Activated CD4-positive, alpha-beta T cell treated with anti-CD3 and anti-CD28 coated beads, Interleukin-2, amount 10 ng/mL, durations not matched to agents 7 days and 5 days (primary cell): ENCODE measurements around the gene EYS. TPM values are rescaled to one million over a fixed set of nuclear protein-coding genes. Genes with fewer than 3 reads are reported as not detected.

Experiments
- CTCF ChIA-PET: fragments of 350-600 bp; sonication (Branson Sonifier 250); formaldehyde crosslinking; loops from one replicate; lab custom pipeline; 2021; ENCODE audit warnings: antibody characterized with exemption; lab: Charles Lee
- POLR2A ChIA-PET: fragments of 350-600 bp; sonication (Branson Sonifier 250); formaldehyde crosslinking; loops from one replicate; lab custom pipeline; 2021; ENCODE audit warnings: antibody characterized with exemption; lab: Charles Lee
- DNase-seq: peaks from one replicate; pipeline ENCODE4 v3.0.0-alpha.2; 2020
- H3K27ac Mint-ChIP-seq: one replicate; pipeline ENCODE4 v1.8.0; 2021; ENCODE audit warnings: mild to moderate bottlenecking, moderate library complexity, mixed read lengths
- H3K27me3 Mint-ChIP-seq: one replicate; pipeline ENCODE4 v1.8.0; 2021; ENCODE audit warnings: mixed read lengths
- H3K36me3 Mint-ChIP-seq: one replicate; pipeline ENCODE4 v1.8.0; 2021; ENCODE audit warnings: low read depth, mixed read lengths
- H3K4me1 Mint-ChIP-seq: one replicate; pipeline ENCODE4 v1.8.0; 2021; ENCODE audit warnings: mixed read lengths
- H3K4me3 Mint-ChIP-seq: one replicate; pipeline ENCODE4 v1.8.0; 2021; ENCODE audit warnings: mild to moderate bottlenecking, moderate library complexity, mixed read lengths
- H3K9me3 Mint-ChIP-seq: one replicate; pipeline ENCODE4 v1.8.0; 2021; ENCODE audit warnings: mixed read lengths
- total RNA-seq, 2 experiments: library from RNA; stranded (reverse); gene quantifications; one replicate each; pipeline ENCODE4 v1.2.3, GENCODE V29; 2021

Gene EYS
- total RNA-seq, 2 experiments from 2014 or later = not detected

GRCh38 chr6:64723327-64724058 lies 983.5 kb downstream of the EYS start:
- no peak overlapping the region for H3K27ac Mint-ChIP-seq
- POLR2A ChIA-PET = no interaction called here
- DNase-seq = no peak
- peaks cover 2% of the 10 kb centered on the region for H3K9me3 Mint-ChIP-seq
- H3K27me3 Mint-ChIP-seq = no peaks in the 10 kb centered on the region
- CTCF ChIA-PET = no interaction called here
- H3K4me3 Mint-ChIP-seq = no peak overlapping the region
- H3K4me1 Mint-ChIP-seq = no peaks in the 10 kb centered on the region
- no peaks in the 10 kb centered on the region for H3K36me3 Mint-ChIP-seq

GRCh38 chr6:64721865-64722264 lies 985.2 kb downstream of the EYS start:
- ChIA-PET CTCF (no interaction called here), POLR2A (no interaction called here)
- H3K27me3 Mint-ChIP-seq = no peaks in the 10 kb centered on the region
- no peak overlapping the region for H3K4me3 Mint-ChIP-seq
- no peak for DNase-seq
- H3K27ac Mint-ChIP-seq = no peak overlapping the region
- no peaks in the 10 kb centered on the region for H3K36me3 Mint-ChIP-seq
- peaks cover 2% of the 10 kb centered on the region for H3K9me3 Mint-ChIP-seq
- no peaks in the 10 kb centered on the region for H3K4me1 Mint-ChIP-seq

GRCh38 chr6:64717281-64717680 lies 989.7 kb downstream of the EYS start:
- Mint-ChIP-seq H3K4me3 (no peak overlapping the region), H3K27ac (no peak overlapping the region), H3K4me1 (no peaks in the 10 kb centered on the region), H3K9me3 (peaks cover 7% of the 10 kb centered on the region), H3K27me3 (no peaks in the 10 kb centered on the region), H3K36me3 (no peaks in the 10 kb centered on the region)
- ChIA-PET CTCF (no interaction called here), POLR2A (no interaction called here)
- DNase-seq = no peak

- ChIA-PET POLR2A (no interaction called here), CTCF (no interaction called here)
- Mint-ChIP-seq H3K4me3 (no peak overlapping the region), H3K27ac (no peak overlapping the region), H3K36me3 (no peaks in the 10 kb centered on the region), H3K9me3 (peaks cover 10% of the 10 kb centered on the region), H3K4me1 (no peaks in the 10 kb centered on the region), H3K27me3 (no peaks in the 10 kb centered on the region)
- no peak for DNase-seq
These were observed 991.4 kb downstream of the EYS start for GRCh38 chr6:64715624-64716023.

GRCh38 chr6:64714073-64714472 lies 993.0 kb downstream of the EYS start:
- CTCF ChIA-PET = no interaction called here
- no peaks in the 10 kb centered on the region for H3K36me3 Mint-ChIP-seq
- peaks cover 8% of the 10 kb centered on the region for H3K9me3 Mint-ChIP-seq
- no peak overlapping the region for H3K4me3 Mint-ChIP-seq
- no peak overlapping the region for H3K27ac Mint-ChIP-seq
- H3K4me1 Mint-ChIP-seq = no peaks in the 10 kb centered on the region
- no peak for DNase-seq
- H3K27me3 Mint-ChIP-seq = no peaks in the 10 kb centered on the region
- POLR2A ChIA-PET = no interaction called here

GRCh38 chr6:64713175-64713574 lies 993.9 kb downstream of the EYS start:
- no peak overlapping the region for H3K27ac Mint-ChIP-seq
- H3K27me3 Mint-ChIP-seq = no peaks in the 10 kb centered on the region
- ChIA-PET POLR2A (no interaction called here), CTCF (no interaction called here)
- H3K4me3 Mint-ChIP-seq = no peak overlapping the region
- H3K36me3 Mint-ChIP-seq = no peaks in the 10 kb centered on the region
- peaks cover 8% of the 10 kb centered on the region for H3K9me3 Mint-ChIP-seq
- no peaks in the 10 kb centered on the region for H3K4me1 Mint-ChIP-seq
- DNase-seq = no peak

GRCh38 chr6:64712606-64713005 lies 994.4 kb downstream of the EYS start:
- Mint-ChIP-seq H3K4me1 (no peaks in the 10 kb centered on the region), H3K27ac (no peak overlapping the region), H3K9me3 (peaks cover 8% of the 10 kb centered on the region), H3K4me3 (no peak overlapping the region), H3K27me3 (no peaks in the 10 kb centered on the region), H3K36me3 (no peaks in the 10 kb centered on the region)
- no peak for DNase-seq
- ChIA-PET CTCF (no interaction called here), POLR2A (no interaction called here)

GRCh38 chr6:64703922-64704321 lies 1003.1 kb downstream of the EYS start:
- Mint-ChIP-seq H3K4me3 (no peak overlapping the region), H3K4me1 (no peaks in the 10 kb centered on the region)
- CTCF ChIA-PET = no interaction called here

GRCh38 chr6:64696053-64696452 lies 1011.0 kb downstream of the EYS start:
- DNase-seq = no peak
- Mint-ChIP-seq H3K36me3 (no peaks in the 10 kb centered on the region), H3K9me3 (peaks cover 17% of the 10 kb centered on the region), H3K27me3 (no peaks in the 10 kb centered on the region), H3K4me1 (no peaks in the 10 kb centered on the region), H3K4me3 (no peak overlapping the region), H3K27ac (no peak overlapping the region)
- CTCF ChIA-PET = no interaction called here
- POLR2A ChIA-PET = no interaction called here

More at GRCh38 chr6:64703922-64704321, 1003.1 kb downstream of the EYS start:
- H3K9me3 Mint-ChIP-seq = peaks cover 10% of the 10 kb centered on the region
- POLR2A ChIA-PET = no interaction called here
- no peak for DNase-seq
- no peak overlapping the region for H3K27ac Mint-ChIP-seq
- H3K27me3 Mint-ChIP-seq = no peaks in the 10 kb centered on the region
- no peaks in the 10 kb centered on the region for H3K36me3 Mint-ChIP-seq

- H3K4me3 Mint-ChIP-seq = no peak overlapping the region
- no peaks in the 10 kb centered on the region for H3K36me3 Mint-ChIP-seq
- ChIA-PET CTCF (no interaction called here), POLR2A (no interaction called here)
- no peak for DNase-seq
- H3K9me3 Mint-ChIP-seq = peaks cover 21% of the 10 kb centered on the region
- H3K4me1 Mint-ChIP-seq = no peaks in the 10 kb centered on the region
- H3K27me3 Mint-ChIP-seq = no peaks in the 10 kb centered on the region
- no peak overlapping the region for H3K27ac Mint-ChIP-seq
These were observed 1012.7 kb downstream of the EYS start for GRCh38 chr6:64694356-64694755.

- H3K27ac Mint-ChIP-seq = no peak overlapping the region
- DNase-seq = no peak
- H3K4me1 Mint-ChIP-seq = no peaks in the 10 kb centered on the region
- H3K9me3 Mint-ChIP-seq = peaks cover 15% of the 10 kb centered on the region
- no peak overlapping the region for H3K4me3 Mint-ChIP-seq
- POLR2A ChIA-PET = no interaction called here
- no peaks in the 10 kb centered on the region for H3K27me3 Mint-ChIP-seq
- no peaks in the 10 kb centered on the region for H3K36me3 Mint-ChIP-seq
- CTCF ChIA-PET = no interaction called here
These were observed 1016.0 kb downstream of the EYS start for GRCh38 chr6:64691064-64691463.

- H3K4me3 Mint-ChIP-seq = no peak overlapping the region
- H3K27me3 Mint-ChIP-seq = no peaks in the 10 kb centered on the region
- POLR2A ChIA-PET = no interaction called here
- H3K9me3 Mint-ChIP-seq = peaks cover 4% of the 10 kb centered on the region
- no peaks in the 10 kb centered on the region for H3K4me1 Mint-ChIP-seq
- DNase-seq = no peak
- CTCF ChIA-PET = no interaction called here
- no peaks in the 10 kb centered on the region for H3K36me3 Mint-ChIP-seq
- H3K27ac Mint-ChIP-seq = no peak overlapping the region
These were observed 1021.6 kb downstream of the EYS start for GRCh38 chr6:64685401-64685800.

GRCh38 chr6:64683682-64684081 lies 1023.3 kb downstream of the EYS start:
- POLR2A ChIA-PET = no interaction called here
- H3K4me1 Mint-ChIP-seq = no peaks in the 10 kb centered on the region

More at GRCh38 chr6:64683682-64684081, 1023.3 kb downstream of the EYS start:
- no peak for DNase-seq
- Mint-ChIP-seq H3K4me3 (no peak overlapping the region), H3K27me3 (no peaks in the 10 kb centered on the region), H3K9me3 (peaks cover 3% of the 10 kb centered on the region), H3K27ac (no peak overlapping the region), H3K36me3 (no peaks in the 10 kb centered on the region)
- CTCF ChIA-PET = no interaction called here
